Measurements from ENCODE around the gene POT1. TPM values are rescaled to one million over a fixed set of nuclear protein-coding genes. Genes with fewer than 3 reads are reported as not detected.
A peak's percentile ranks its signal among the peaks of the same experiment; 100 is the strongest.

The POT1 gene
- total RNA-seq, 1 experiment from 2014 or later: 20.2 TPM

GRCh38 chr7:124783271-124783670 is 146.4 kb downstream of the POT1 start:
- H3K27ac Mint-ChIP-seq: peak overlapping the region; percentile 20
- H3K9me3 Mint-ChIP-seq: peaks cover 9% of the 10 kb centered on the region
- peaks cover 31% of the 10 kb centered on the region for H3K4me1 Mint-ChIP-seq
- H3K27me3 Mint-ChIP-seq (ENCODE audit: low read depth): no peaks in the 10 kb centered on the region
- ChIA-PET POLR2A (no interaction called here), CTCF (no interaction called here)
- TF ChIP-seq RORB (CRISPR knock-in tag; IDR thresholded peaks at IDR 0.05): no peak
- TF ChIP-seq RELA (CRISPR knock-in tag; IDR thresholded peaks at IDR 0.05; ENCODE audit: borderline replicate concordance): no peak
- no peak for TF ChIP-seq ESRRA (CRISPR knock-in tag; IDR thresholded peaks at IDR 0.05; ENCODE audit: borderline replicate concordance)
- no peak for TF ChIP-seq ATF1 (CRISPR knock-in tag; IDR thresholded peaks at IDR 0.05)
- TF ChIP-seq ERG (CRISPR knock-in tag; IDR thresholded peaks at IDR 0.05): no peak
- no peak for TF ChIP-seq ZNF396 (CRISPR knock-in tag; IDR thresholded peaks at IDR 0.05; ENCODE audit: borderline replicate concordance)
- TF ChIP-seq MYBL2 (CRISPR knock-in tag; IDR thresholded peaks at IDR 0.05): no peak
- no peak for TF ChIP-seq E2F1 (CRISPR knock-in tag; IDR thresholded peaks at IDR 0.05)
- TF ChIP-seq ELF4 (CRISPR knock-in tag; IDR thresholded peaks at IDR 0.05; ENCODE audit: low read depth): no peak
- TF ChIP-seq ZNF532 (CRISPR knock-in tag; IDR thresholded peaks at IDR 0.05; ENCODE audit: borderline replicate concordance): no peak
- no peak for TF ChIP-seq ARID4B (CRISPR knock-in tag; IDR thresholded peaks at IDR 0.05; ENCODE audit: borderline replicate concordance)
- TF ChIP-seq SP1 (CRISPR knock-in tag; conservative IDR thresholded peaks at IDR 0.05): no peak
- no peak for TF ChIP-seq ZNF121 (CRISPR knock-in tag; IDR thresholded peaks at IDR 0.05)
- no peak for TF ChIP-seq ZBTB43 (CRISPR knock-in tag; IDR thresholded peaks at IDR 0.05)
- no peak for TF ChIP-seq TEAD4 (CRISPR knock-in tag; IDR thresholded peaks at IDR 0.05)
- no peak for TF ChIP-seq E2F5 (CRISPR knock-in tag; IDR thresholded peaks at IDR 0.05)
- TF ChIP-seq PRDM15 (CRISPR knock-in tag; IDR thresholded peaks at IDR 0.05): no peak
- TF ChIP-seq ZNF317 (CRISPR knock-in tag; IDR thresholded peaks at IDR 0.05; ENCODE audit: borderline replicate concordance, low read depth): no peak
- no peak for TF ChIP-seq ZNF423 (CRISPR knock-in tag; IDR thresholded peaks at IDR 0.05)
- DNase-seq (ENCODE audit: low spot score): no peak
- peaks cover 3% of the 10 kb centered on the region; the same call in 1 of the 2 replicates for H3K36me3 Mint-ChIP-seq
- ATAC-seq: no peak
- no peak overlapping the region for H3K4me3 Mint-ChIP-seq

Measured in WTC11 (cell line).